ENCODE data around the gene CCDC33.

The CCDC33 gene

DNA sequence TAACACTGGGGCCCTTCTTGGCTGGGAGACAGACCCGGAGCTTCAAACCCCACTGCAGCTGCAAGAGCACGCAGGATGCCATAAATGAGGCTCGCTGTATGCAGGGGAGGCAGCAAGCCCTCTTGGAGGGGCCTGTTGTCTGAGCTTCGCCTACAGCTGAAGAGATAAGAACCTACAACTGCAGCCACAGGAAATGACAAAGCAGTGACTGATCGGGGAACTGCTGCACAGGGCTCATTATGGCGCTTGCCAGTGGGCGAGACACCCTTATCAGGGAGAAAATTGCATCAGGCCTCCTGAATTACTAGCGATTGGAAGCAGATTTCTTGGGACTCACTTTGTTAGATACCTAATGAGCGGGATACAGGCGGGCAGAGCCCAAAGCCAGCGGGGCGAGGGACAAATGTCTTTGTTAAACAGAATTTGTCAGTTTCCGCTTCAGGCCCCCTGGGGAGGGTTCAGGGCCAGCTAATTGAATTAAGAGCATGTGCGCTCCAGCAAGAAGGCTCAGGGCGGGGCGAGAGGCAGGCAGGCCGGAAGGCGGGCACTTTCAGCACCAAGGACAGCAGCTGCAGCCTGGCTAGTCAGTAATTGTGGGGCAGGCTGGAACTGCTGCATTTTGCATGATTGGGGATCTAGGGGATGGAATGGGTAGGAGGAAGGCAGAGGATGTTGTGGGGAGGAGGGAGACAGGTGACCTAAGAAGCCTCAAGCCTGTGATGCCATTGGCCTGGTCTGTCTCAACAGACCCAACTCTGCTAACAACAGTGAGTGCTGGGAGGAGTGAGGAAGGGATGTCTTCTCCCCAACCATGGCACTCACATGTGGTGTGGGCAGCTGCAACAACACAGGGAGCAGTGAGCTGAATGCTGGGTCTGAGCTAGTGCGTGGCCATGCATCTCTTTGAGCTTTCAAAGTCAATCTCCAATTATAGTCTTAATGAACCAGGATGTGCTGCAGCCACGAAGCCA is 55.3 kb downstream of the CCDC33 start:
- TF ChIP-seq ZFP3 (CRISPR knock-in tag; IDR thresholded peaks at IDR 0.05) = peak; percentile 83
- no peak; the same call in 1 of the 2 replicates for TF ChIP-seq PPARA (CRISPR knock-in tag; IDR thresholded peaks at IDR 0.05; ENCODE audit: borderline replicate concordance)
- TF ChIP-seq, protein P1, sequence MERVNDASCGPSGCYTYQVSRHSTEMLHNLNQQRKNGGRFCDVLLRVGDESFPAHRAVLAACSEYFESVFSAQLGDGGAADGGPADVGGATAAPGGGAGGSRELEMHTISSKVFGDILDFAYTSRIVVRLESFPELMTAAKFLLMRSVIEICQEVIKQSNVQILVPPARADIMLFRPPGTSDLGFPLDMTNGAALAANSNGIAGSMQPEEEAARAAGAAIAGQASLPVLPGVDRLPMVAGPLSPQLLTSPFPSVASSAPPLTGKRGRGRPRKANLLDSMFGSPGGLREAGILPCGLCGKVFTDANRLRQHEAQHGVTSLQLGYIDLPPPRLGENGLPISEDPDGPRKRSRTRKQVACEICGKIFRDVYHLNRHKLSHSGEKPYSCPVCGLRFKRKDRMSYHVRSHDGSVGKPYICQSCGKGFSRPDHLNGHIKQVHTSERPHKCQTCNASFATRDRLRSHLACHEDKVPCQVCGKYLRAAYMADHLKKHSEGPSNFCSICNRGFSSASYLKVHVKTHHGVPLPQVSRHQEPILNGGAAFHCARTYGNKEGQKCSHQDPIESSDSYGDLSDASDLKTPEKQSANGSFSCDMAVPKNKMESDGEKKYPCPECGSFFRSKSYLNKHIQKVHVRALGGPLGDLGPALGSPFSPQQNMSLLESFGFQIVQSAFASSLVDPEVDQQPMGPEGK (CRISPR knock-in tag; IDR thresholded peaks at IDR 0.05; ENCODE audit: borderline replicate concordance) = peak; percentile 81
- no peak for TF ChIP-seq GLIS3 (CRISPR knock-in tag; IDR thresholded peaks at IDR 0.05)
- no peak for TF ChIP-seq ZNF70 (CRISPR knock-in tag; IDR thresholded peaks at IDR 0.05)
- TF ChIP-seq RARB (CRISPR knock-in tag; IDR thresholded peaks at IDR 0.05) = no peak
- no peak for TF ChIP-seq TOX (CRISPR knock-in tag; IDR thresholded peaks at IDR 0.05; ENCODE audit: borderline replicate concordance)
- TF ChIP-seq ZNF8 (CRISPR knock-in tag; IDR thresholded peaks at IDR 0.05) = no peak; the same call in 1 of the 2 replicates
- TF ChIP-seq, protein P2, sequence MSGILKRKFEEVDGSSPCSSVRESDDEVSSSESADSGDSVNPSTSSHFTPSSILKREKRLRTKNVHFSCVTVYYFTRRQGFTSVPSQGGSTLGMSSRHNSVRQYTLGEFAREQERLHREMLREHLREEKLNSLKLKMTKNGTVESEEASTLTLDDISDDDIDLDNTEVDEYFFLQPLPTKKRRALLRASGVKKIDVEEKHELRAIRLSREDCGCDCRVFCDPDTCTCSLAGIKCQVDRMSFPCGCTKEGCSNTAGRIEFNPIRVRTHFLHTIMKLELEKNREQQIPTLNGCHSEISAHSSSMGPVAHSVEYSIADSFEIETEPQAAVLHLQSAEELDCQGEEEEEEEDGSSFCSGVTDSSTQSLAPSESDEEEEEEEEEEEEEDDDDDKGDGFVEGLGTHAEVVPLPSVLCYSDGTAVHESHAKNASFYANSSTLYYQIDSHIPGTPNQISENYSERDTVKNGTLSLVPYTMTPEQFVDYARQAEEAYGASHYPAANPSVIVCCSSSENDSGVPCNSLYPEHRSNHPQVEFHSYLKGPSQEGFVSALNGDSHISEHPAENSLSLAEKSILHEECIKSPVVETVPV (CRISPR knock-in tag; IDR thresholded peaks at IDR 0.05) = no peak; the same call in 1 of the 2 replicates
- TF ChIP-seq, protein P3, sequence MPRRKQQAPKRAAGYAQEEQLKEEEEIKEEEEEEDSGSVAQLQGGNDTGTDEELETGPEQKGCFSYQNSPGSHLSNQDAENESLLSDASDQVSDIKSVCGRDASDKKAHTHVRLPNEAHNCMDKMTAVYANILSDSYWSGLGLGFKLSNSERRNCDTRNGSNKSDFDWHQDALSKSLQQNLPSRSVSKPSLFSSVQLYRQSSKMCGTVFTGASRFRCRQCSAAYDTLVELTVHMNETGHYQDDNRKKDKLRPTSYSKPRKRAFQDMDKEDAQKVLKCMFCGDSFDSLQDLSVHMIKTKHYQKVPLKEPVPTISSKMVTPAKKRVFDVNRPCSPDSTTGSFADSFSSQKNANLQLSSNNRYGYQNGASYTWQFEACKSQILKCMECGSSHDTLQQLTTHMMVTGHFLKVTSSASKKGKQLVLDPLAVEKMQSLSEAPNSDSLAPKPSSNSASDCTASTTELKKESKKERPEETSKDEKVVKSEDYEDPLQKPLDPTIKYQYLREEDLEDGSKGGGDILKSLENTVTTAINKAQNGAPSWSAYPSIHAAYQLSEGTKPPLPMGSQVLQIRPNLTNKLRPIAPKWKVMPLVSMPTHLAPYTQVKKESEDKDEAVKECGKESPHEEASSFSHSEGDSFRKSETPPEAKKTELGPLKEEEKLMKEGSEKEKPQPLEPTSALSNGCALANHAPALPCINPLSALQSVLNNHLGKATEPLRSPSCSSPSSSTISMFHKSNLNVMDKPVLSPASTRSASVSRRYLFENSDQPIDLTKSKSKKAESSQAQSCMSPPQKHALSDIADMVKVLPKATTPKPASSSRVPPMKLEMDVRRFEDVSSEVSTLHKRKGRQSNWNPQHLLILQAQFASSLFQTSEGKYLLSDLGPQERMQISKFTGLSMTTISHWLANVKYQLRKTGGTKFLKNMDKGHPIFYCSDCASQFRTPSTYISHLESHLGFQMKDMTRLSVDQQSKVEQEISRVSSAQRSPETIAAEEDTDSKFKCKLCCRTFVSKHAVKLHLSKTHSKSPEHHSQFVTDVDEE (CRISPR knock-in tag; IDR thresholded peaks at IDR 0.05) = peak; percentile 86
- peak; percentile 60; the same call in 1 of the 2 replicates for TF ChIP-seq ISL1 (CRISPR knock-in tag; IDR thresholded peaks at IDR 0.05)
- TF ChIP-seq ZNF565 (CRISPR knock-in tag; conservative IDR thresholded peaks at IDR 0.05; ENCODE audit: low read depth) = peak; percentile 15; the same call in 1 of the 2 replicates
- peak; percentile 84; the same call in 1 of the 2 replicates for TF ChIP-seq CSDC2 (CRISPR knock-in tag; IDR thresholded peaks at IDR 0.05)
- TF ChIP-seq OSR1 (CRISPR knock-in tag; IDR thresholded peaks at IDR 0.05) = no peak
- no peak; the same call in 1 of the 2 replicates for TF ChIP-seq ESRRG (CRISPR knock-in tag; IDR thresholded peaks at IDR 0.05)
- TF ChIP-seq, protein P4, sequence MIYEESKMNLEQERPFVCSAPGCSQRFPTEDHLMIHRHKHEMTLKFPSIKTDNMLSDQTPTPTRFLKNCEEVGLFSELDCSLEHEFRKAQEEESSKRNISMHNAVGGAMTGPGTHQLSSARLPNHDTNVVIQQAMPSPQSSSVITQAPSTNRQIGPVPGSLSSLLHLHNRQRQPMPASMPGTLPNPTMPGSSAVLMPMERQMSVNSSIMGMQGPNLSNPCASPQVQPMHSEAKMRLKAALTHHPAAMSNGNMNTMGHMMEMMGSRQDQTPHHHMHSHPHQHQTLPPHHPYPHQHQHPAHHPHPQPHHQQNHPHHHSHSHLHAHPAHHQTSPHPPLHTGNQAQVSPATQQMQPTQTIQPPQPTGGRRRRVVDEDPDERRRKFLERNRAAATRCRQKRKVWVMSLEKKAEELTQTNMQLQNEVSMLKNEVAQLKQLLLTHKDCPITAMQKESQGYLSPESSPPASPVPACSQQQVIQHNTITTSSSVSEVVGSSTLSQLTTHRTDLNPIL (CRISPR knock-in tag; IDR thresholded peaks at IDR 0.05; ENCODE audit: low read depth) = no peak; the same call in 1 of the 2 replicates
- no peak for TF ChIP-seq BACH2 (CRISPR knock-in tag; IDR thresholded peaks at IDR 0.05; ENCODE audit: borderline replicate concordance)
- peak; percentile 97 for TF ChIP-seq TCF4 (CRISPR knock-in tag; IDR thresholded peaks at IDR 0.05; ENCODE audit: borderline replicate concordance)
- no peak for TF ChIP-seq ARNTL (CRISPR knock-in tag; IDR thresholded peaks at IDR 0.05; ENCODE audit: borderline replicate concordance, low read depth)
- no peak for TF ChIP-seq ZC3H10 (CRISPR knock-in tag; IDR thresholded peaks at IDR 0.05)
- TF ChIP-seq ZFP30 (CRISPR knock-in tag; IDR thresholded peaks at IDR 0.05) = no peak; the same call in 1 of the 2 replicates
- peak; percentile 77; the same call in 1 of the 2 replicates for TF ChIP-seq SNAI2 (CRISPR knock-in tag; IDR thresholded peaks at IDR 0.05)
- TF ChIP-seq, protein P5, sequence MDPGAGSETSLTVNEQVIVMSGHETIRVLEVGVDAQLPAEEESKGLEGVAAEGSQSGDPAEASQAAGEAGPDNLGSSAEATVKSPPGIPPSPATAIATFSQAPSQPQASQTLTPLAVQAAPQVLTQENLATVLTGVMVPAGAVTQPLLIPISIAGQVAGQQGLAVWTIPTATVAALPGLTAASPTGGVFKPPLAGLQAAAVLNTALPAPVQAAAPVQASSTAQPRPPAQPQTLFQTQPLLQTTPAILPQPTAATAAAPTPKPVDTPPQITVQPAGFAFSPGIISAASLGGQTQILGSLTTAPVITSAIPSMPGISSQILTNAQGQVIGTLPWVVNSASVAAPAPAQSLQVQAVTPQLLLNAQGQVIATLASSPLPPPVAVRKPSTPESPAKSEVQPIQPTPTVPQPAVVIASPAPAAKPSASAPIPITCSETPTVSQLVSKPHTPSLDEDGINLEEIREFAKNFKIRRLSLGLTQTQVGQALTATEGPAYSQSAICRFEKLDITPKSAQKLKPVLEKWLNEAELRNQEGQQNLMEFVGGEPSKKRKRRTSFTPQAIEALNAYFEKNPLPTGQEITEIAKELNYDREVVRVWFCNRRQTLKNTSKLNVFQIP (CRISPR knock-in tag; IDR thresholded peaks at IDR 0.05; ENCODE audit: borderline replicate concordance, low read depth) = no peak; the same call in 1 of the 2 replicates
- ATAC-seq = peak; percentile 92

Data from SK-N-SH treated with all-trans-retinoic acid at 6 μM for 48 hours (cell line).